Stomach (tissue), 9 donors: ENCODE measurements around the gene STRA6. TPM values are rescaled to one million over a fixed set of nuclear protein-coding genes. Genes with fewer than 3 reads are reported as not detected.
A peak's percentile ranks its signal among the peaks of the same experiment; 100 is the strongest.

Experiments used
- DNase-seq, 2 donors: peaks; one replicate each; pipeline versions ENCODE4 v3.0.0 to v3.0.0-alpha.2; 2013 to 2019
- H3K27ac ChIP-seq, 5 donors: fragments of 200-600 bp in 4 of 5; sonication (generic) in 4 of 5; one replicate each; pipeline ENCODE4 v1.5.1; 2013 to 2019; ENCODE audit warnings: mild to moderate bottlenecking in 1 of 5, moderate library complexity in 1 of 5
- H3K27me3 ChIP-seq, 3 donors: fragments of 200-600 bp; sonication (generic); one replicate each; pipeline ENCODE4 v1.5.1; 2017 to 2019; ENCODE audit warnings: mixed run types in 1 of 3
- H3K36me3 ChIP-seq, 4 donors: fragments of 200-600 bp; sonication (generic); 1 replicate in 3 of 4; 2 replicates in 1 of 4; pipeline ENCODE4 v1.5.1; 2016 to 2019
- H3K4me1 ChIP-seq, 4 donors: fragments of 200-600 bp; sonication (generic); one replicate each; pipeline ENCODE4 v1.5.1; 2016 to 2019
- H3K4me3 ChIP-seq, 4 donors: fragments of 200-600 bp; sonication (generic) in 3 of 4; one replicate each; pipeline ENCODE4 v1.5.1; 2016 to 2019; ENCODE audit warnings: mild to moderate bottlenecking in 1 of 4
- H3K9me3 ChIP-seq, 4 donors: fragments of 200-600 bp; sonication (generic); one replicate each; pipeline ENCODE4 v1.5.1; 2016 to 2019
- CTCF ChIP-seq, 7 experiments: fragments of 450-650 bp in 4 of 7; fragments of 200-600 bp in 3 of 7; sonication (generic) in 3 of 7; IDR thresholded peaks; one replicate each; pipeline ENCODE4 v1.5.1; 2016 to 2019; ENCODE audit warnings: antibody characterized with exemption in 7 of 7, control low read depth in 2 of 7, mild to moderate bottlenecking in 1 of 7
- EP300 ChIP-seq: sonication (generic); formaldehyde crosslinking; IDR thresholded peaks from one replicate; pipeline ENCODE4 v1.6.1; 2017; ENCODE audit warnings: antibody characterized with exemption
- POLR2A ChIP-seq, 4 donors: fragments of 450-650 bp; IDR thresholded peaks; one replicate each; pipeline ENCODE4 v1.6.1; 2016; ENCODE audit warnings: antibody characterized with exemption in 4 of 4, control low read depth in 2 of 4, mild to moderate bottlenecking in 1 of 4, moderate library complexity in 1 of 4
- POLR2AphosphoS5 ChIP-seq, 3 donors: sonication (generic); formaldehyde crosslinking; IDR thresholded peaks; one replicate each; pipeline ENCODE4 v1.6.1; 2016; ENCODE audit warnings: antibody characterized with exemption in 3 of 3
- WGBS, 5 donors: extraction: QIAGEN DNeasy Blood & Tissue Kit in 3 of 5; methylation state at CpG; one replicate each; pipeline versions ENCODE4 v1.1.5 to v1.1.7; 2013 to 2018; 5-methylcytosine and 5-hydroxymethylcytosine counted together
- intact Hi-C: fragments of 100-400 bp; cut with DNase I; formaldehyde crosslinking; loops from one replicate; pipeline ENCODE4 v1.15.1; 2023; ENCODE audit warnings: low total_unique reads
- polyA plus RNA-seq, 3 donors: library from polyadenylated mRNA; stranded (reverse); fragments of 200-250 nt; gene quantifications; one replicate each; pipeline ENCODE4 v1.2.3, GENCODE V29; 2013
- total RNA-seq, 5 donors: library from RNA; depleted of rRNA; stranded (reverse); fragments of >200 nt; gene quantifications; one replicate each; pipeline versions ENCODE4 v1.1.0 to v1.2.3, GENCODE V29; 2014 to 2016
- donor health status: healthy with polysubstance abuse.
- donor health status: Bipolar disorder and iron deficiency.
- donor health status: healthy.

Gene STRA6
- total and polyA plus RNA-seq, 8 donors = 0.95 to 1.5 TPM; not detected in 6

- WGBS, 5 donors = 23 to 44% (median 31%) methylated on average over 4 of the region's 4 CpGs
- intact Hi-C loops = no loop called here
- Histone ChIP-seq H3K4me1 (peaks cover 0 to 6% (median 4%) of the 10 kb centered on the region in 4 donors), H3K9me3 (no peaks in the 10 kb centered on the region), H3K36me3 (no peaks in the 10 kb centered on the region), H3K27me3 (peaks cover 0 to 20% (median 0%) of the 10 kb centered on the region in 3 donors), H3K27ac (no peak overlapping the region), H3K4me3 (no peak overlapping the region)
- peak in 1 of 2 donors; percentile 90 for DNase-seq
- TF ChIP-seq CTCF (IDR thresholded peaks at IDR 0.05) = no peak
- TF ChIP-seq POLR2AphosphoS5 (IDR thresholded peaks at IDR 0.05) = no peak
- no peak for TF ChIP-seq EP300
- no peak for TF ChIP-seq POLR2A (IDR thresholded peaks at IDR 0.05)
Measured at GRCh38 chr15:74209997-74210671, 7.5 kb upstream of the STRA6 start.

- H3K4me1 ChIP-seq = peaks cover 0 to 5% (median under 1%) of the 10 kb centered on the region in 4 donors
- no peak for DNase-seq
- H3K36me3 ChIP-seq = no peaks in the 10 kb centered on the region
- H3K4me3 ChIP-seq = no peak overlapping the region
- peaks cover 0 to 20% (median 0%) of the 10 kb centered on the region in 3 donors for H3K27me3 ChIP-seq
- TF ChIP-seq EP300 (no peak), POLR2A (IDR thresholded peaks at IDR 0.05) (no peak), POLR2AphosphoS5 (IDR thresholded peaks at IDR 0.05) (no peak), CTCF (IDR thresholded peaks at IDR 0.05) (no peak)
- no peaks in the 10 kb centered on the region for H3K9me3 ChIP-seq
- intact Hi-C loops = no loop called here
- H3K27ac ChIP-seq = no peak overlapping the region
- 65 to 84% (median 71%) methylated on average over 5 of the region's 5 CpGs for whole genome bisulfite sequencing, 5 donors
Measured at GRCh38 chr15:74209560-74209958, 7.0 kb upstream of the STRA6 start.

GRCh38 chr15:74208901-74209559 lies 6.4 kb upstream of the STRA6 start:
- no peak overlapping the region for H3K27ac ChIP-seq
- no peak overlapping the region for H3K4me3 ChIP-seq
- intact Hi-C loops = no loop called here
- peak in 1 of 2 donors; percentile 82 for DNase-seq
- no peaks in the 10 kb centered on the region for H3K36me3 ChIP-seq
- H3K4me1 ChIP-seq = peaks cover 0 to 5% (median 0%) of the 10 kb centered on the region in 4 donors
- 28 to 55% (median 34%) methylated on average over 11 of the region's 11 CpGs for WGBS, 5 donors
- TF ChIP-seq POLR2AphosphoS5 (IDR thresholded peaks at IDR 0.05) = no peak
- no peak for TF ChIP-seq CTCF (IDR thresholded peaks at IDR 0.05)
- no peak for TF ChIP-seq POLR2A (IDR thresholded peaks at IDR 0.05)
- TF ChIP-seq EP300 = no peak
- H3K27me3 ChIP-seq = peaks cover 0 to 25% (median 0%) of the 10 kb centered on the region in 3 donors
- H3K9me3 ChIP-seq = no peaks in the 10 kb centered on the region

GRCh38 chr15:74208496-74208895 lies 5.9 kb upstream of the STRA6 start:
- Histone ChIP-seq H3K4me1 (peaks cover 0 to 5% (median 0%) of the 10 kb centered on the region in 4 donors), H3K27ac (no peak overlapping the region), H3K4me3 (no peak overlapping the region), H3K9me3 (no peaks in the 10 kb centered on the region), H3K36me3 (no peaks in the 10 kb centered on the region), H3K27me3 (peaks cover 0 to 31% (median 0%) of the 10 kb centered on the region in 3 donors)
- DNase-seq = peak in 1 of 2 donors; percentile 50
- 55 to 81% (median 66%) methylated on average over 6 of the region's 6 CpGs for WGBS, 5 donors
- intact Hi-C loops = no loop called here
- TF ChIP-seq POLR2AphosphoS5 (IDR thresholded peaks at IDR 0.05) = no peak
- no peak for TF ChIP-seq POLR2A (IDR thresholded peaks at IDR 0.05)
- no peak for TF ChIP-seq CTCF (IDR thresholded peaks at IDR 0.05)
- TF ChIP-seq EP300 = no peak
